HG02970 (cell line): ENCODE measurements around the gene MCTP2.
"Not testable (repeated sequence)": the region's sequence is repeated elsewhere in the genome, so short reads cannot be mapped to it uniquely, and the experiment has no call there.

Source experiments
- ATAC-seq: cut with Tn5 transposase; IDR thresholded peaks from one replicate; pipeline ENCODE4 v1.9.1; 2021; ENCODE audit warnings: mild to moderate bottlenecking, moderate library complexity, moderate number of reproducible peaks; ENCODE audit not compliant: unreplicated experiment, low FRiP score

Gene MCTP2

GRCh38 chr15:94234300-94234699 is 2.9 kb downstream of the MCTP2 start:
- ATAC-seq: no peak

- ATAC-seq: no peak
These were observed 3.7 kb downstream of the MCTP2 start for GRCh38 chr15:94235041-94235440.

- ATAC-seq: no peak
These were observed 4.3 kb downstream of the MCTP2 start for GRCh38 chr15:94235646-94236045.

GRCh38 chr15:94236608-94237007 is 5.2 kb downstream of the MCTP2 start:
- no peak for ATAC-seq

- ATAC-seq: no peak
These were observed 6.5 kb downstream of the MCTP2 start for GRCh38 chr15:94237903-94238302.

GRCh38 chr15:94238539-94239118 is 7.3 kb downstream of the MCTP2 start:
- peak; percentile 44 for ATAC-seq

- no peak for ATAC-seq
These were observed 8.1 kb downstream of the MCTP2 start for GRCh38 chr15:94239474-94239873.

- ATAC-seq: no peak
These were observed 9.1 kb downstream of the MCTP2 start for GRCh38 chr15:94240480-94240879.

GRCh38 chr15:94242257-94242656 is 10.9 kb downstream of the MCTP2 start:
- ATAC-seq: no peak

- ATAC-seq: not testable (repeated sequence)
These were observed 11.6 kb downstream of the MCTP2 start for GRCh38 chr15:94243003-94243402.

GRCh38 chr15:94243418-94243817 is 12.1 kb downstream of the MCTP2 start:
- ATAC-seq: no peak

- ATAC-seq: no peak
These were observed 14.7 kb downstream of the MCTP2 start for GRCh38 chr15:94246016-94246415.

- no peak for ATAC-seq
These were observed 16.7 kb downstream of the MCTP2 start for GRCh38 chr15:94247789-94248638.

GRCh38 chr15:94250801-94251200 is 19.4 kb downstream of the MCTP2 start:
- no peak for ATAC-seq

- no peak for ATAC-seq
These were observed 20.9 kb downstream of the MCTP2 start for GRCh38 chr15:94252223-94252766.

- no peak for ATAC-seq
These were observed 21.6 kb downstream of the MCTP2 start for GRCh38 chr15:94252906-94253491.

- ATAC-seq: no peak
These were observed 22.4 kb downstream of the MCTP2 start for GRCh38 chr15:94253742-94254141.

- no peak for ATAC-seq
These were observed 24.2 kb downstream of the MCTP2 start for GRCh38 chr15:94255540-94255939.

GRCh38 chr15:94256511-94256910 is 25.1 kb downstream of the MCTP2 start:
- ATAC-seq: no peak

GRCh38 chr15:94257776-94258175 is 26.4 kb downstream of the MCTP2 start:
- ATAC-seq: not testable (repeated sequence)

GRCh38 chr15:94258246-94258645 is 26.9 kb downstream of the MCTP2 start:
- ATAC-seq: peak; percentile 48
